K562 (cell line): ENCODE data around the gene ZDHHC14. TPM values are rescaled to one million over a fixed set of nuclear protein-coding genes. Genes with fewer than 3 reads are reported as not detected.

Source experiments
- FOXA1 ChIP-seq: fragments of 450-650 bp; IDR thresholded peaks from 2 replicates; pipeline ENCODE4 v1.6.1; 2016; ENCODE audit warnings: mild to moderate bottlenecking, borderline replicate concordance
- GATA2 ChIP-seq: sonication (generic); formaldehyde crosslinking; IDR thresholded peaks from 2 replicates; pipeline ENCODE4 v1.4.0; 2020; ENCODE audit warnings: mild to moderate bottlenecking, missing genetic modification reagents
- HDAC8 ChIP-seq: fragments of 450-650 bp; IDR thresholded peaks from 2 replicates; pipeline ENCODE4 v1.6.1; 2016; ENCODE audit warnings: mild to moderate bottlenecking, missing genetic modification characterization, moderate library complexity, missing compliant biosample characterization
- HMG20A ChIP-seq: fragments of 450-650 bp; formaldehyde crosslinking; conservative IDR thresholded peaks from 2 replicates; pipeline ENCODE4 v1.4.0; 2020; ENCODE audit warnings: mild to moderate bottlenecking, mixed read lengths
- JUND ChIP-seq, 2 experiments: IDR thresholded peaks; 2 replicates in 1 of 2; 3 replicates in 1 of 2; pipeline ENCODE4 v1.6.1; 2011; ENCODE audit warnings: borderline replicate concordance in 2 of 2, low read depth in 2 of 2, low read length in 2 of 2, improper control_type of control experiment in 1 of 2, missing biosample characterization in 1 of 2, missing genetic modification characterization in 1 of 2, missing genetic modification reagents in 1 of 2
- MYC ChIP-seq, 2 experiments: fragments of 250-450 bp in 1 of 2; sonication (Bioruptor Pico) in 1 of 2; IDR thresholded peaks; 2 replicates each; pipeline versions ENCODE4 v1.5.1 to v1.6.1; 2012 to 2021; ENCODE audit warnings: low read depth in 2 of 2, borderline replicate concordance in 1 of 2, improper control_type of control experiment in 1 of 2, low read length in 1 of 2, mild to moderate bottlenecking in 1 of 2, moderate library complexity in 1 of 2
- TCF7 ChIP-seq: sonication (generic); IDR thresholded peaks from 2 replicates; pipeline ENCODE4 v1.6.1; 2016; ENCODE audit warnings: antibody characterized with exemption, borderline replicate concordance
- ZBTB7A ChIP-seq: IDR thresholded peaks from 2 replicates; pipeline ENCODE4 v1.6.1; 2011; ENCODE audit warnings: low read depth, mild to moderate bottlenecking, low read length, moderate library complexity, borderline replicate concordance; ENCODE audit not compliant: control insufficient read depth
- ZFP1 ChIP-seq: fragments of 450-650 bp; formaldehyde crosslinking; IDR thresholded peaks from 2 replicates; pipeline ENCODE4 v1.4.0; 2020; ENCODE audit warnings: mild to moderate bottlenecking, mixed read lengths
- ZKSCAN1 ChIP-seq: fragments of 150-350 bp; IDR thresholded peaks from 2 replicates; pipeline ENCODE4 v1.6.1; 2016; ENCODE audit warnings: low read depth, low read length
- ZNF174 ChIP-seq: fragments of 250-450 bp; sonication (Bioruptor Pico); IDR thresholded peaks from 2 replicates; pipeline ENCODE4 v1.4.0; 2020; ENCODE audit warnings: mild to moderate bottlenecking
- ZNF253 ChIP-seq: fragments of 250-450 bp; sonication (Bioruptor Pico); conservative IDR thresholded peaks from 2 replicates; pipeline ENCODE4 v1.6.1; 2021; ENCODE audit warnings: mild to moderate bottlenecking
- ZNF445 ChIP-seq: fragments of 250-450 bp; sonication (Bioruptor Pico); IDR thresholded peaks from 2 replicates; pipeline ENCODE4 v1.4.0; 2020; ENCODE audit warnings: low read depth, mild to moderate bottlenecking, moderate library complexity
- ZNF57 ChIP-seq: fragments of 450-650 bp; formaldehyde crosslinking; IDR thresholded peaks from 2 replicates; pipeline ENCODE4 v1.4.0; 2020; ENCODE audit warnings: mild to moderate bottlenecking, moderate library complexity
- ZNF766 ChIP-seq: fragments of 200-800 bp; sonication (Bioruptor generic); conservative IDR thresholded peaks from 2 replicates; pipeline ENCODE4 v1.6.1; 2016; ENCODE audit warnings: missing genetic modification characterization, missing compliant biosample characterization
- polyA plus RNA-seq, 8 experiments: library from polyadenylated mRNA; depleted of rRNA in 4 of 8; stranded (reverse) in 5 of 8; unstranded in 3 of 8; fragments of >200 nt; fragmentation: Nextera tagmentation in 2 of 8; fragmentation: Illumina TruSeq in 1 of 8; extraction: Ambion mirVana in 2 of 8; extraction: Trizol in 1 of 8; gene quantifications; 2 replicates each; pipeline versions ENCODE4 v1.2.1 to v1.2.3, GENCODE V29; 2011 to 2014; ENCODE audit warnings: inconsistent platforms in 1 of 8, missing spikeins in 1 of 8
- total RNA-seq, 7 experiments: library from RNA; depleted of rRNA in 6 of 7; stranded (reverse); fragments of >200 nt in 6 of 7; fragmentation: Illumina TruSeq in 2 of 7; extraction: Trizol in 2 of 7; gene quantifications; 2 replicates each; pipeline versions ENCODE4 v1.2.1 to v1.2.3, GENCODE V29; 2011 to 2021; ENCODE audit warnings: low replicate concordance in 1 of 7
- TF ChIP-seq, protein P1 (sequence below): sonication (generic); formaldehyde crosslinking; IDR thresholded peaks from 2 replicates; pipeline ENCODE4 v1.8.0; 2022; ENCODE audit warnings: mild to moderate bottlenecking, missing genetic modification reagents, borderline replicate concordance
- TF ChIP-seq, protein P2 (sequence below): sonication (generic); formaldehyde crosslinking; IDR thresholded peaks from 2 replicates; pipeline ENCODE4 v1.9.0; 2022; ENCODE audit warnings: mild to moderate bottlenecking, missing genetic modification reagents
- TF ChIP-seq, protein P3 (sequence below): sonication (generic); formaldehyde crosslinking; IDR thresholded peaks from 2 replicates; pipeline ENCODE4 v1.8.1; 2023; ENCODE audit warnings: mild to moderate bottlenecking, missing genetic modification reagents, moderate library complexity
- TF ChIP-seq, protein P4 (sequence below): fragments of 250-450 bp; sonication (Bioruptor Pico); IDR thresholded peaks from 2 replicates; pipeline ENCODE4 v1.4.0; 2020
- TF ChIP-seq, protein P5 (sequence below): fragments of 250-450 bp; sonication (Bioruptor Pico); IDR thresholded peaks from 2 replicates; pipeline ENCODE4 v1.5.0; 2020; ENCODE audit warnings: mild to moderate bottlenecking

Gene ZDHHC14
- total and polyA plus RNA-seq, 9 of the 15 experiments (the other 6 are each of a cell fraction or from before 2014, with no cell fraction given): 0.92 to 23.1 (median 13.8) TPM

DNA sequence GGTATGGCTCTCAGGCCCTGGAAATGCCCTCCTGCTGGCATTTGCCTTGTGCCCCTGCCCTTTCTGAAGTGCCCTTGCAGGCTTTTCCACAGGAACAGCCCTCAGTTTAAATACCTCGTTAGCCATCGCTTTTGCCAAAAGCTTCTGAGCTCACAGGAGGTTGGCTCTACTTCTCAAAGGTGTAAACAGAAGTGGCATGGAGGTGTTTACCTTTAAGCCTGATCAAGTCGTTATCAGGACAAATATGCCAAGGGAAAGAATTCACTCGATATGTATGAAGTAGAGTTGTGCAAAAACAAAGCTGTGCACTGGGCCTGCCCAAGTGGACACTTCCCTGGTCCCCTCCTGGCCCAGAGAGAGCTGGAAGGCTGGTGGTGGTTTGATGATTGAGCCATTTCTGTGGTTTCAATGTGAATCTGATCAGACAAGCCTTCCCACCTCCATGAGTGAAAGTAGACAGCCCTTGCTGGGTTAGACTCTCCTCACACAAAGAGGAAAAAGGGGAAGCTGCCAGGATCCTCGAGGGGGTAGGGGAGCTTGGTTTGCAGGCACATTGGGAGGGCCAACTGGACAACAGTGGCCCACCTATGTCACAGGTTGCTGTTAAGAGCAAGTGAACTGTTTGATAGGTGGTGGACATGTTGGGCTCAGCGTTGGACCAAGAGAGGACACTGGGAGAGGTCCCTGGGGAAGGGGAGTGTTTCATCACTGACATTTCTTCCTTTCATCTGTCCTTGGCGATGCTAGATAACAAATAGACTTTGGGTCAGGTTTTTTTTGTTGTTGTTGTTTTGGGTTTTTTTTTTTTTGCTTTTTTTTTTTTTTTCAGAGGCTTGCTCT lies 98.7 kb downstream of the ZDHHC14 start (continued):
- TF ChIP-seq, protein P1, sequence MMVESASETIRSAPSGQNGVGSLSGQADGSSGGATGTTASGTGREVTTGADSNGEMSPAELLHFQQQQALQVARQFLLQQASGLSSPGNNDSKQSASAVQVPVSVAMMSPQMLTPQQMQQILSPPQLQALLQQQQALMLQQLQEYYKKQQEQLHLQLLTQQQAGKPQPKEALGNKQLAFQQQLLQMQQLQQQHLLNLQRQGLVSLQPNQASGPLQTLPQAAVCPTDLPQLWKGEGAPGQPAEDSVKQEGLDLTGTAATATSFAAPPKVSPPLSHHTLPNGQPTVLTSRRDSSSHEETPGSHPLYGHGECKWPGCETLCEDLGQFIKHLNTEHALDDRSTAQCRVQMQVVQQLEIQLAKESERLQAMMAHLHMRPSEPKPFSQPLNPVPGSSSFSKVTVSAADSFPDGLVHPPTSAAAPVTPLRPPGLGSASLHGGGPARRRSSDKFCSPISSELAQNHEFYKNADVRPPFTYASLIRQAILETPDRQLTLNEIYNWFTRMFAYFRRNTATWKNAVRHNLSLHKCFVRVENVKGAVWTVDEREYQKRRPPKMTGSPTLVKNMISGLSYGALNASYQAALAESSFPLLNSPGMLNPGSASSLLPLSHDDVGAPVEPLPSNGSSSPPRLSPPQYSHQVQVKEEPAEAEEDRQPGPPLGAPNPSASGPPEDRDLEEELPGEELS (CRISPR knock-in tag): no peak
- TF ChIP-seq TCF7: no peak
- TF ChIP-seq, protein P2, sequence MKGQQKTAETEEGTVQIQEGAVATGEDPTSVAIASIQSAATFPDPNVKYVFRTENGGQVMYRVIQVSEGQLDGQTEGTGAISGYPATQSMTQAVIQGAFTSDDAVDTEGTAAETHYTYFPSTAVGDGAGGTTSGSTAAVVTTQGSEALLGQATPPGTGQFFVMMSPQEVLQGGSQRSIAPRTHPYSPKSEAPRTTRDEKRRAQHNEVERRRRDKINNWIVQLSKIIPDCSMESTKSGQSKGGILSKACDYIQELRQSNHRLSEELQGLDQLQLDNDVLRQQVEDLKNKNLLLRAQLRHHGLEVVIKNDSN (CRISPR knock-in tag): no peak
- no peak for TF ChIP-seq ZNF253 (CRISPR knock-in tag)
- TF ChIP-seq HMG20A: no peak
- no peak for TF ChIP-seq FOXA1
- TF ChIP-seq ZNF174: no peak
- no peak for TF ChIP-seq ZFP1
- TF ChIP-seq ZNF57 (CRISPR knock-in tag): no peak
- TF ChIP-seq, protein P3, sequence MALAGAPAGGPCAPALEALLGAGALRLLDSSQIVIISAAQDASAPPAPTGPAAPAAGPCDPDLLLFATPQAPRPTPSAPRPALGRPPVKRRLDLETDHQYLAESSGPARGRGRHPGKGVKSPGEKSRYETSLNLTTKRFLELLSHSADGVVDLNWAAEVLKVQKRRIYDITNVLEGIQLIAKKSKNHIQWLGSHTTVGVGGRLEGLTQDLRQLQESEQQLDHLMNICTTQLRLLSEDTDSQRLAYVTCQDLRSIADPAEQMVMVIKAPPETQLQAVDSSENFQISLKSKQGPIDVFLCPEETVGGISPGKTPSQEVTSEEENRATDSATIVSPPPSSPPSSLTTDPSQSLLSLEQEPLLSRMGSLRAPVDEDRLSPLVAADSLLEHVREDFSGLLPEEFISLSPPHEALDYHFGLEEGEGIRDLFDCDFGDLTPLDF (CRISPR knock-in tag): no peak
- TF ChIP-seq, protein P4, sequence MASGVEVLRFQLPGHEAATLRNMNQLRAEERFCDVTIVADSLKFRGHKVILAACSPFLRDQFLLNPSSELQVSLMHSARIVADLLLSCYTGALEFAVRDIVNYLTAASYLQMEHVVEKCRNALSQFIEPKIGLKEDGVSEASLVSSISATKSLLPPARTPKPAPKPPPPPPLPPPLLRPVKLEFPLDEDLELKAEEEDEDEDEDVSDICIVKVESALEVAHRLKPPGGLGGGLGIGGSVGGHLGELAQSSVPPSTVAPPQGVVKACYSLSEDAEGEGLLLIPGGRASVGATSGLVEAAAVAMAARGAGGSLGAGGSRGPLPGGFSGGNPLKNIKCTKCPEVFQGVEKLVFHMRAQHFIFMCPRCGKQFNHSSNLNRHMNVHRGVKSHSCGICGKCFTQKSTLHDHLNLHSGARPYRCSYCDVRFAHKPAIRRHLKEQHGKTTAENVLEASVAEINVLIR (CRISPR knock-in tag): no peak
- TF ChIP-seq JUND (IDR thresholded peaks at IDR 0.05; ENCODE audit: borderline replicate concordance, low read depth, low read length): no peak
- no peak for TF ChIP-seq JUND (tag; IDR thresholded peaks at IDR 0.05; ENCODE audit: borderline replicate concordance, low read depth, low read length)
- TF ChIP-seq MYC (IDR thresholded peaks at IDR 0.05; ENCODE audit: low read depth, low read length): no peak
- no peak for TF ChIP-seq MYC (CRISPR knock-in tag; IDR thresholded peaks at IDR 0.05; ENCODE audit: borderline replicate concordance, low read depth)
- TF ChIP-seq, protein P5, sequence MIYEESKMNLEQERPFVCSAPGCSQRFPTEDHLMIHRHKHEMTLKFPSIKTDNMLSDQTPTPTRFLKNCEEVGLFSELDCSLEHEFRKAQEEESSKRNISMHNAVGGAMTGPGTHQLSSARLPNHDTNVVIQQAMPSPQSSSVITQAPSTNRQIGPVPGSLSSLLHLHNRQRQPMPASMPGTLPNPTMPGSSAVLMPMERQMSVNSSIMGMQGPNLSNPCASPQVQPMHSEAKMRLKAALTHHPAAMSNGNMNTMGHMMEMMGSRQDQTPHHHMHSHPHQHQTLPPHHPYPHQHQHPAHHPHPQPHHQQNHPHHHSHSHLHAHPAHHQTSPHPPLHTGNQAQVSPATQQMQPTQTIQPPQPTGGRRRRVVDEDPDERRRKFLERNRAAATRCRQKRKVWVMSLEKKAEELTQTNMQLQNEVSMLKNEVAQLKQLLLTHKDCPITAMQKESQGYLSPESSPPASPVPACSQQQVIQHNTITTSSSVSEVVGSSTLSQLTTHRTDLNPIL (CRISPR knock-in tag): no peak
- no peak for TF ChIP-seq ZNF445 (CRISPR knock-in tag)
- TF ChIP-seq ZNF766 (CRISPR knock-in tag): peak; percentile 33; the same call in 1 of the 2 replicates
- TF ChIP-seq GATA2: peak; percentile 34; the same call in 1 of the 2 replicates
- no peak for TF ChIP-seq ZKSCAN1
- no peak for TF ChIP-seq ZBTB7A
- no peak for TF ChIP-seq HDAC8 (tag)
